Thymus (tissue), 11 donors: ENCODE data around the gene IGLL1. TPM values are rescaled to one million over a fixed set of nuclear protein-coding genes. Genes with fewer than 3 reads are reported as not detected.
"Not testable (repeated sequence)": the region's sequence is repeated elsewhere in the genome, so short reads cannot be mapped to it uniquely, and the experiment has no call there.

Source experiments
- DNase-seq, 9 donors: peaks; one replicate each; pipeline ENCODE4 v3.0.0-alpha.2; 2013; ENCODE audit warnings: low spot score in 9 of 9, low read depth in 6 of 9, missing footprints in 1 of 9
- H3K27ac ChIP-seq, 2 donors: one replicate each; pipeline ENCODE4 v1.5.1; 2013; ENCODE audit warnings: control low read depth in 1 of 2, low read depth in 1 of 2, low read length in 1 of 2, mild to moderate bottlenecking in 1 of 2, moderate library complexity in 1 of 2
- H3K27me3 ChIP-seq, 2 donors: one replicate each; pipeline ENCODE4 v1.5.1; 2013; ENCODE audit warnings: low read length in 1 of 2; ENCODE audit not compliant: control insufficient read depth in 2 of 2, insufficient read depth in 1 of 2
- H3K36me3 ChIP-seq, 2 donors: one replicate each; pipeline ENCODE4 v1.5.1; 2013; ENCODE audit warnings: low read length in 1 of 2, mild to moderate bottlenecking in 1 of 2, moderate library complexity in 1 of 2; ENCODE audit not compliant: control insufficient read depth in 2 of 2, insufficient read depth in 2 of 2
- H3K4me1 ChIP-seq, 2 donors: one replicate each; pipeline ENCODE4 v1.5.1; 2013; ENCODE audit warnings: low read length in 2 of 2; ENCODE audit not compliant: control insufficient read depth in 2 of 2, insufficient read depth in 2 of 2
- H3K4me3 ChIP-seq, 2 donors: one replicate each; pipeline ENCODE4 v1.5.1; 2013; ENCODE audit warnings: low read length in 2 of 2, control low read depth in 1 of 2, mild to moderate bottlenecking in 1 of 2
- H3K9me3 ChIP-seq, 2 donors: one replicate each; pipeline ENCODE4 v1.5.1; 2013; ENCODE audit warnings: low read length in 1 of 2, mild to moderate bottlenecking in 1 of 2; ENCODE audit not compliant: control insufficient read depth in 2 of 2, insufficient read depth in 1 of 2
- WGBS: extraction: QIAGEN DNeasy Blood & Tissue Kit; methylation state at CpG from one replicate; pipeline ENCODE4 v1.1.7; 2013; 5-methylcytosine and 5-hydroxymethylcytosine counted together
- polyA plus RNA-seq: library from polyadenylated mRNA; stranded (reverse); fragments of 200-250 nt; gene quantifications from one replicate; pipeline ENCODE4 v1.2.3, GENCODE V29; 2013
- total RNA-seq: library from RNA; stranded (reverse); fragments of 120-200 nt; gene quantifications from one replicate; pipeline ENCODE4 v1.2.4, GENCODE V29; 2013
- donor health status: healthy.

Gene IGLL1
- total and polyA plus RNA-seq, 2 donors = 3.5 to 78.6 TPM

GRCh38 chr22:23551385-23551784 is 28.7 kb downstream of the IGLL1 start:
- Histone ChIP-seq H3K27ac (no peak overlapping the region), H3K4me3 (no peak overlapping the region), H3K4me1 (no peaks in the 10 kb centered on the region), H3K36me3 (no peaks in the 10 kb centered on the region), H3K9me3 (peaks cover 0 to 17% of the 10 kb centered on the region in 2 donors), H3K27me3 (no peaks in the 10 kb centered on the region)
- no peak for DNase-seq

DNA sequence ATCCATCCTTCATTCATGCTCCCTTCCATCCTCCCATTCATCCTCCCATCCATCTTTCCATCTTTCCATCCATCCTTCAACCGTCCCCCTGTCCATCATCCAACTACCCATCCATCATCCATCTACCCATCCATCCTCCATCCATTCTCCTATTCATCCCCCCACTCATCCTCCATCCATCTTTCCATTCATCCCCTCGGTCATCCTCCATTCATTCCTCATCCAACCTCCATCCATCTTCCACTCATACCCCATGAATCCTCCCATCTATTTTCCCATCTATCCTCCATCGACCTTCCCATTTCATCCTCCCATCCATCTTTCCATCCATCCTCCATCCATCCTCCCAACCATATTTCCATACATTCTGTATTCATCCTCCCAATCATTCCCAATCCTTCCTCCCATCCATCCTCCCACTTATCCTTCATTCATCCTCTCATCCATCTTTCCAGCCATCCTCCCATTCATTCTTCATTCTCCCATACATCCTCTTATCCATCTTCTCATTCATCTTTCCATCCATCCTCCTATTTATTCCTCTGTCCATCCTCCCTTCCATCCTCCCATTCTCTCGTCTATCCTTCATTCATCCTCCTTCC is 29.9 kb downstream of the IGLL1 start:
- Histone ChIP-seq H3K9me3 (peaks cover 0 to 17% of the 10 kb centered on the region in 2 donors), H3K27ac (no peak overlapping the region), H3K27me3 (no peaks in the 10 kb centered on the region), H3K4me3 (no peak overlapping the region), H3K4me1 (no peaks in the 10 kb centered on the region), H3K36me3 (no peaks in the 10 kb centered on the region)
- WGBS = 91% methylated on average over 4 of the region's 4 CpGs
- DNase-seq = no peak

GRCh38 chr22:23549198-23549595 is 30.9 kb downstream of the IGLL1 start:
- H3K27me3 ChIP-seq = no peaks in the 10 kb centered on the region
- no peaks in the 10 kb centered on the region for H3K4me1 ChIP-seq
- no peak overlapping the region for H3K4me3 ChIP-seq
- H3K9me3 ChIP-seq = peaks cover 0 to 17% of the 10 kb centered on the region in 2 donors
- H3K27ac ChIP-seq = no peak overlapping the region
- no peaks in the 10 kb centered on the region for H3K36me3 ChIP-seq
- no peak for DNase-seq
- 91% methylated on average over 5 of the region's 5 CpGs for WGBS

- Histone ChIP-seq H3K27me3 (no peaks in the 10 kb centered on the region), H3K27ac (no peak overlapping the region), H3K9me3 (peaks cover 0 to 17% of the 10 kb centered on the region in 2 donors), H3K4me3 (no peak overlapping the region), H3K4me1 (no peaks in the 10 kb centered on the region), H3K36me3 (no peaks in the 10 kb centered on the region)
- WGBS = 93% methylated on average over 8 of the region's 8 CpGs
- no peak for DNase-seq
Measured at GRCh38 chr22:23548501-23549197, 31.4 kb downstream of the IGLL1 start.

- Histone ChIP-seq H3K36me3 (no peaks in the 10 kb centered on the region), H3K27ac (no peak overlapping the region), H3K9me3 (peaks cover 0 to 17% of the 10 kb centered on the region in 2 donors), H3K4me3 (no peak overlapping the region), H3K4me1 (no peaks in the 10 kb centered on the region), H3K27me3 (no peaks in the 10 kb centered on the region)
- no peak for DNase-seq
- WGBS = 97% methylated on average over 10 of the region's 10 CpGs
Measured at GRCh38 chr22:23547818-23548500, 32.1 kb downstream of the IGLL1 start.

- H3K27ac ChIP-seq, H3K4me3 ChIP-seq, H3K27me3 ChIP-seq, DNase-seq, H3K36me3 ChIP-seq, H3K4me1 ChIP-seq: not testable (repeated sequence)
- peaks cover 0 to 17% of the 10 kb centered on the region in 2 donors for H3K9me3 ChIP-seq
- WGBS = 92% methylated on average over 5 of the region's 5 CpGs
Measured at GRCh38 chr22:23547382-23547781, 32.7 kb downstream of the IGLL1 start.

- H3K36me3 ChIP-seq = no peaks in the 10 kb centered on the region
- no peaks in the 10 kb centered on the region for H3K4me1 ChIP-seq
- H3K9me3 ChIP-seq = peaks cover 0 to 17% of the 10 kb centered on the region in 2 donors
- no peak for DNase-seq
- H3K27ac ChIP-seq = no peak overlapping the region
- 98% methylated on average over 2 of the region's 2 CpGs for WGBS
- H3K27me3 ChIP-seq = no peaks in the 10 kb centered on the region
- H3K4me3 ChIP-seq = no peak overlapping the region
Measured at GRCh38 chr22:23544852-23545251, 35.2 kb downstream of the IGLL1 start.

DNA sequence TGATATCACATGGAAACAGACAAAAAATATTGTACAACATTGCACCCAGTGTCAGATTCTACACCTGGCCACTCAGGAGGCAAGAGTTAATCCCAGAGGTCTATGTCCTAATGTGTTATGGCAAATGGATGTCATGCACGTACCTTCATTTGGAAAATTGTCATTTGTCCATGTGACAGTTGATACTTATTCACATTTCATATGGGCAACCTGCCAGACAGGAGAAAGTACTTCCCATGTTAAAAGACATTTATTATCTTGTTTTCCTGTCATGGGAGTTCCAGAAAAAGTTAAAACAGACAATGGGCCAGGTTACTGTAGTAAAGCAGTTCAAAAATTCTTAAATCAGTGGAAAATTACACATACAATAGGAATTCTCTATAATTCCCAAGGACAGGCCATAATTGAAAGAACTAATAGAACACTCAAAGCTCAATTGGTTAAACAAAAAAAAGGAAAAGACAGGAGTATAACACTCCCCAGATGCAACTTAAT is 36.5 kb downstream of the IGLL1 start:
- DNase-seq, H3K4me1 ChIP-seq, H3K27ac ChIP-seq, H3K9me3 ChIP-seq, H3K27me3 ChIP-seq, H3K4me3 ChIP-seq, H3K36me3 ChIP-seq: not testable (repeated sequence)
- 96% methylated on average over 1 of the region's 1 CpG for WGBS

DNA sequence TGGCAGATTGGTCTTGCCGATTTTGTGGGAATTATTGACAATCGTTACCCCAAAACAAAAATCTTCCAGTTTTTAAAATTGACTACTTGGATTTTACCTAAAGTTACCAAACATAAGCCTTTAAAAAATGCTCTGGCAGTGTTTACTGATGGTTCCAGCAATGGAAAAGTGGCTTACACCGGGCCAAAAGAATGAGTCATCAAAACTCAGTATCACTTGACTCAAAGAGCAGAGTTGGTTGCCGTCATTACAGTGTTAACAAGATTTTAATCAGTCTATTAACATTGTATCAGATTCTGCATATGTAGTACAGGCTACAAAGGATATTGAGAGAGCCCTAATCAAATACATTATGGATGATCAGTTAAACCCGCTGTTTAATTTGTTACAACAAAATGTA is 37.2 kb downstream of the IGLL1 start:
- Histone ChIP-seq H3K27me3 (no peaks in the 10 kb centered on the region), H3K9me3 (peaks cover 0 to 2% of the 10 kb centered on the region in 2 donors), H3K36me3 (no peaks in the 10 kb centered on the region), H3K27ac (no peak overlapping the region), H3K4me3 (no peak overlapping the region), H3K4me1 (peaks cover under 1 to 14% of the 10 kb centered on the region in 2 donors)
- 72% methylated on average over 5 of the region's 5 CpGs for WGBS
- DNase-seq = no peak
